Mesendoderm (in vitro differentiated cells): Measurements from ENCODE around the gene IP6K3.

Source experiments
- DNase-seq: peaks from one replicate; pipeline ENCODE4 v3.0.0; 2013
- H2AK5ac ChIP-seq: 2 replicates; pipeline ENCODE4 v1.6.1; 2013; ENCODE audit warnings: low read length, inconsistent platforms
- H2BK120ac ChIP-seq: 2 replicates; pipeline ENCODE4 v1.6.1; 2013; ENCODE audit warnings: low read depth, mild to moderate bottlenecking, low read length, moderate library complexity, mixed read lengths
- H2BK15ac ChIP-seq: replicated peaks from 2 replicates; pipeline ENCODE4 v1.6.1; 2013; ENCODE audit warnings: low read depth, mild to moderate bottlenecking, moderate library complexity
- H2BK5ac ChIP-seq: 2 replicates; pipeline ENCODE4 v1.6.1; 2013; ENCODE audit warnings: low read length, inconsistent platforms
- H3K18ac ChIP-seq: 2 replicates; pipeline ENCODE4 v1.6.1; 2013; ENCODE audit warnings: mild to moderate bottlenecking, low read length, mixed read lengths
- H3K23ac ChIP-seq: one replicate; pipeline ENCODE4 v1.6.1; 2013; ENCODE audit warnings: low read length
- H3K27ac ChIP-seq: 2 replicates; pipeline ENCODE4 v1.5.1; 2013; ENCODE audit warnings: low read depth, mild to moderate bottlenecking, inconsistent platforms, low read length, moderate library complexity
- H3K27me3 ChIP-seq: 2 replicates; pipeline ENCODE4 v1.6.1; 2013; ENCODE audit warnings: low read length, control low read depth, mild to moderate bottlenecking, inconsistent platforms; ENCODE audit not compliant: insufficient read depth, poor library complexity
- H3K36me3 ChIP-seq: 2 replicates; pipeline ENCODE4 v1.6.1; 2013; ENCODE audit warnings: low read length, inconsistent platforms; ENCODE audit not compliant: control insufficient read depth, insufficient read depth
- H3K4ac ChIP-seq: one replicate; pipeline ENCODE4 v1.6.1; 2013; ENCODE audit warnings: low read depth, mild to moderate bottlenecking, low read length, moderate library complexity
- H3K4me1 ChIP-seq: 2 replicates; pipeline ENCODE4 v1.6.1; 2013; ENCODE audit warnings: low read depth, low read length, inconsistent platforms; ENCODE audit not compliant: control insufficient read depth
- H3K4me2 ChIP-seq: 2 replicates; pipeline ENCODE4 v1.6.1; 2013; ENCODE audit warnings: low read length
- H3K4me3 ChIP-seq: 2 replicates; pipeline ENCODE4 v1.5.1; 2013; ENCODE audit warnings: mild to moderate bottlenecking, low read length
- H3K56ac ChIP-seq: one replicate; pipeline ENCODE4 v1.6.1; 2013; ENCODE audit warnings: low read length
- H3K79me1 ChIP-seq: 2 replicates; pipeline ENCODE4 v1.6.1; 2013; ENCODE audit warnings: low read length, inconsistent platforms
- H3K79me2 ChIP-seq: 2 replicates; pipeline ENCODE4 v1.6.1; 2013; ENCODE audit warnings: mild to moderate bottlenecking, low read length; ENCODE audit not compliant: control insufficient read depth, insufficient read depth
- H3K9ac ChIP-seq: 2 replicates; pipeline ENCODE4 v1.6.1; 2013; ENCODE audit warnings: low read length, inconsistent platforms
- H4K5ac ChIP-seq: one replicate; pipeline ENCODE4 v1.6.1; 2013; ENCODE audit warnings: low read length
- H4K8ac ChIP-seq: one replicate; pipeline ENCODE4 v1.6.1; 2013; ENCODE audit warnings: low read depth, mild to moderate bottlenecking, control low read depth, low read length, moderate library complexity
- WGBS: extraction: QIAGEN DNeasy Blood & Tissue Kit; methylation state at CpG from one replicate; pipeline ENCODE4 v1.1.7; 2013; ENCODE audit warnings: low lambda C conversion rate, missing lambda C conversion rate; ENCODE audit not compliant: insufficient coverage; ENCODE audit errors: extremely low coverage; 5-methylcytosine and 5-hydroxymethylcytosine counted together

IP6K3 gene

GRCh38 chr6:33678233-33678931, 68.3 kb downstream of the IP6K3 start:
- WGBS = no CpG with 5 or more reads among the region's 24 CpGs
- no peak overlapping the region for H3K56ac ChIP-seq

GRCh38 chr6:33677689-33678088, 69.0 kb downstream of the IP6K3 start:
- Histone ChIP-seq H3K27ac (no peak overlapping the region), H4K5ac (no peak overlapping the region), H3K23ac (no peak overlapping the region), H3K4me3 (no peak overlapping the region), H2BK15ac (no peak overlapping the region), H3K4me2 (no peak overlapping the region), H3K56ac (no peak overlapping the region), H3K79me2 (no peaks in the 10 kb centered on the region), H3K36me3 (no peaks in the 10 kb centered on the region), H3K4me1 (no peaks in the 10 kb centered on the region), H3K18ac (no peak overlapping the region), H2BK120ac (no peak overlapping the region), H3K9ac (no peak overlapping the region), H4K8ac (no peak overlapping the region), H3K4ac (no peak overlapping the region), H3K79me1 (no peaks in the 10 kb centered on the region), H2AK5ac (no peak overlapping the region), H3K27me3 (no peaks in the 10 kb centered on the region), H2BK5ac (no peak overlapping the region)
- no peak for DNase-seq
- no CpG with 5 or more reads among the region's 2 CpGs for WGBS

More at GRCh38 chr6:33678233-33678931, 68.3 kb downstream of the IP6K3 start:
- Histone ChIP-seq H3K4me1 (no peaks in the 10 kb centered on the region), H2BK120ac (no peak overlapping the region), H3K27me3 (no peaks in the 10 kb centered on the region), H4K5ac (no peak overlapping the region), H3K27ac (no peak overlapping the region), H2BK15ac (no peak overlapping the region), H4K8ac (no peak overlapping the region), H2AK5ac (no peak overlapping the region), H3K79me1 (no peaks in the 10 kb centered on the region), H3K36me3 (no peaks in the 10 kb centered on the region), H3K9ac (no peak overlapping the region), H3K79me2 (no peaks in the 10 kb centered on the region), H3K4ac (no peak overlapping the region), H3K23ac (no peak overlapping the region), H3K4me2 (no peak overlapping the region), H2BK5ac (no peak overlapping the region), H3K4me3 (no peak overlapping the region), H3K18ac (no peak overlapping the region)
- no peak for DNase-seq

GRCh38 chr6:33677143-33677660, 69.5 kb downstream of the IP6K3 start:
- H3K79me1 ChIP-seq = no peaks in the 10 kb centered on the region
- DNase-seq = no peak
- no peaks in the 10 kb centered on the region for H3K36me3 ChIP-seq
- H2BK15ac ChIP-seq = no peak overlapping the region
- no peak overlapping the region for H3K4me3 ChIP-seq
- no peak overlapping the region for H4K5ac ChIP-seq
- no peak overlapping the region for H3K23ac ChIP-seq
- no peak overlapping the region for H3K4me2 ChIP-seq
- no CpG with 5 or more reads among the region's 8 CpGs for WGBS
- H2BK120ac ChIP-seq = no peak overlapping the region
- H3K27me3 ChIP-seq = no peaks in the 10 kb centered on the region
- H3K4me1 ChIP-seq = no peaks in the 10 kb centered on the region
- H3K18ac ChIP-seq = no peak overlapping the region
- no peak overlapping the region for H2BK5ac ChIP-seq
- no peak overlapping the region for H4K8ac ChIP-seq
- H3K27ac ChIP-seq = no peak overlapping the region
- H3K9ac ChIP-seq = no peak overlapping the region
- H3K4ac ChIP-seq = no peak overlapping the region
- no peak overlapping the region for H3K56ac ChIP-seq
- H3K79me2 ChIP-seq = no peaks in the 10 kb centered on the region
- no peak overlapping the region for H2AK5ac ChIP-seq

GRCh38 chr6:33676416-33677142, 70.1 kb downstream of the IP6K3 start:
- no CpG with 5 or more reads among the region's 15 CpGs for WGBS
- Histone ChIP-seq H3K79me2 (no peaks in the 10 kb centered on the region), H3K4me2 (no peak overlapping the region), H3K23ac (no peak overlapping the region), H3K4me3 (no peak overlapping the region), H4K5ac (no peak overlapping the region), H4K8ac (no peak overlapping the region), H2BK120ac (no peak overlapping the region), H3K4ac (no peak overlapping the region), H3K9ac (no peak overlapping the region), H3K18ac (no peak overlapping the region), H2BK15ac (no peak overlapping the region), H3K79me1 (no peaks in the 10 kb centered on the region), H2AK5ac (no peak overlapping the region), H3K4me1 (no peaks in the 10 kb centered on the region), H3K27me3 (no peaks in the 10 kb centered on the region), H3K36me3 (no peaks in the 10 kb centered on the region), H3K56ac (no peak overlapping the region), H2BK5ac (no peak overlapping the region), H3K27ac (no peak overlapping the region)
- no peak for DNase-seq

GRCh38 chr6:33675968-33676367, 70.7 kb downstream of the IP6K3 start:
- no CpG with 5 or more reads among the region's 7 CpGs for WGBS
- Histone ChIP-seq H2BK120ac (no peak overlapping the region), H3K79me2 (no peaks in the 10 kb centered on the region), H3K4me2 (no peak overlapping the region), H3K18ac (no peak overlapping the region), H3K79me1 (no peaks in the 10 kb centered on the region), H3K4me3 (no peak overlapping the region), H3K9ac (no peak overlapping the region), H4K5ac (no peak overlapping the region), H2AK5ac (no peak overlapping the region), H3K56ac (no peak overlapping the region), H3K27ac (no peak overlapping the region), H3K27me3 (no peaks in the 10 kb centered on the region), H2BK15ac (no peak overlapping the region), H4K8ac (no peak overlapping the region), H3K23ac (no peak overlapping the region), H3K4ac (no peak overlapping the region), H3K36me3 (no peaks in the 10 kb centered on the region), H2BK5ac (no peak overlapping the region), H3K4me1 (no peaks in the 10 kb centered on the region)
- DNase-seq = no peak
